NCI-H2029 treated with DMSO at 0.1 percent for 48 hours (cell line): ENCODE measurements around the gene LYSMD4.

Experiments used
- DNase-seq: peaks from one replicate; lab custom pipeline; 2025; lab: John Stamatoyannopoulos, UW

The LYSMD4 gene

GRCh38 chr15:99731336-99732123 is 1.7 kb downstream of the LYSMD4 start:
- no peak for DNase-seq

GRCh38 chr15:99729920-99730319 is 3.3 kb downstream of the LYSMD4 start:
- no peak for DNase-seq

- DNase-seq = no peak
These were observed 3.9 kb downstream of the LYSMD4 start for GRCh38 chr15:99729327-99729726.

GRCh38 chr15:99728916-99729315 is 4.3 kb downstream of the LYSMD4 start:
- no peak for DNase-seq

GRCh38 chr15:99727733-99728132 is 5.5 kb downstream of the LYSMD4 start:
- DNase-seq = no peak

- no peak for DNase-seq
These were observed 5.9 kb downstream of the LYSMD4 start for GRCh38 chr15:99727330-99727729.

GRCh38 chr15:99726333-99726732 is 6.9 kb downstream of the LYSMD4 start:
- no peak for DNase-seq

GRCh38 chr15:99722406-99722805 is 10.8 kb downstream of the LYSMD4 start:
- no peak for DNase-seq

- no peak for DNase-seq
These were observed 11.3 kb downstream of the LYSMD4 start for GRCh38 chr15:99721896-99722295.

GRCh38 chr15:99721104-99721778 is 12.0 kb downstream of the LYSMD4 start:
- no peak for DNase-seq

- DNase-seq = no peak
These were observed 12.7 kb downstream of the LYSMD4 start for GRCh38 chr15:99720533-99720932.

GRCh38 chr15:99719096-99719541 is 14.1 kb downstream of the LYSMD4 start:
- DNase-seq = no peak

GRCh38 chr15:99718421-99718820 is 14.8 kb downstream of the LYSMD4 start:
- no peak for DNase-seq

- DNase-seq = no peak
These were observed 15.9 kb downstream of the LYSMD4 start for GRCh38 chr15:99717161-99718009.

- DNase-seq = no peak
These were observed 16.6 kb downstream of the LYSMD4 start for GRCh38 chr15:99716540-99717095.

- no peak for DNase-seq
These were observed 20.8 kb downstream of the LYSMD4 start for GRCh38 chr15:99712415-99712814.

GRCh38 chr15:99711625-99712024 is 21.6 kb downstream of the LYSMD4 start:
- DNase-seq = no peak

GRCh38 chr15:99709243-99709986 is 23.8 kb downstream of the LYSMD4 start:
- no peak for DNase-seq

GRCh38 chr15:99708563-99708962 is 24.7 kb downstream of the LYSMD4 start:
- DNase-seq = no peak

- DNase-seq = no peak
These were observed 25.6 kb downstream of the LYSMD4 start for GRCh38 chr15:99707473-99708270.
